SW 1271 (cell line): ENCODE data around the gene ECHDC3.
A peak's percentile ranks its signal among the peaks of the same experiment; 100 is the strongest.

Source experiments
- DNase-seq, 2 experiments: peaks; one replicate each; lab custom pipeline; 2025; lab: John Stamatoyannopoulos, UW

The ECHDC3 gene

DNA sequence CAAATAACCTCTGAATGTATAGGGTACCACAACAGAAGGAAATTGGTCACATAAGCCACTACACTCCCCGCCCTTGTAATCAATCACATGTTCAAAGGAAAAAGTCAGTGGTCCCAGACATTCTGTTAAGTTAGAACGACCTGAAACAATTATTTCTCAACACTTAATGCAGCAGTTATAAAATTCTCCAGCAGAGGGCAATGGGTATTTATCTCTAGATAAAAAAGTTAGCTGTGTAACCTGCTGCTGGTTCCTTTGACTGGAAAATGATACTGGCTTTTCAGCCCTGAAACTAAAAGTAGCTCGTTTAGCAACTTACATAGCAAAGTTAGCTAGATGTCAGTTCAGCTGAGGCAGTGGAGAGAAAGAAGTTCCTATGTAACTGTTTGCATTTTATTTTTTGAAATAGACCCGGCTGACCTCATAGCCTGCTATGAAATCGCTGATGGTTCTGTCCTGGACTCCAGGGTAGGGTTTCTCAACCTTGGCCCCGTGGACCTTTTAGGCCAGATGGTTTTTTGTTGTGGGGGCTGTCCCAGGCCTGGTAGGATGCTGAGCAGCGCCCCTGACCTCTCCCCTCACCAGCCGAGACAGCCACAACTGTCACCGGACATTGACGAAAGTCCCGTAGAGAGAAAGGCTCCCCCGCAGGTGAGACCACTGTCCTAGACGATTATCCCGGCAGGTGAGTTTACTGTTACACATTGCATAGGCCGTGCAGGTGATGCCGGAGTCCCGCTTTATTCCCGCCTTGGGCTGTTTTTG is 40.8 kb downstream of the ECHDC3 start:
- DNase-seq = peak in 1 of 2 experiments; percentile 62

DNA sequence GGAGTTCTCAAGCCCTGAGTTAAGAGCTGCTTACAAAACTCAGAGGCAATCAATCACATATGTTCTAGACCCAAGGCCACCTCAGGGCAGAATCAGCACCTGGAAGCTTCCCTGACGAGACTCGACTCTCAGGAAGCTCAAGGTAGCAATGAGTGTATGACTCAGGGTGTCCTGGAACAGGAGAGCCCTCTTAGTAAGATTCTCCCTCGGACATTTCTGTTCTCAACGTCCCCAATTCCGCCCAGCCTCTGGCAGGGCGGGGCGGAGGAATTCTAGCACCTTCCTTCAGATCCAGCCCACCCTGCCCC is 41.3 kb downstream of the ECHDC3 start:
- no peak for DNase-seq

DNA sequence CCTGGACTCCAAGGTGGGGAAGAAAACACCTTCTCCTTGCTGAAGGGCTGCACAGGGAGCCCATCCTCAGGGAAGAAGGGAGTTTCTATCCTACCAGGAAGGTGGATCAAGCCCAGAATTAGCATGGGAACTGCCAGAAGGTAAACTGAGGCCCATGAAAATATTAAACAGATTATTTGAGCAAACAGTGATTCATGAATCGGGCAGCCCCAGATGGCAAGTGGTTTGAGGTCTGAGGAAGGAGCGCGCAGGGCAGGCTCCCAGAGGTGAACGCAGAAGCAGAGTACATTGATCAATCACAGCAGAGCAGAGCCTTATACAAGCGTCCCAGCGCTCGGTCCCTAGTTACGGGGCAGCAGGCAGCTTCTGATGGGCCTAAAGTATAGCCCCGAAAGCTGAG is 45.2 kb downstream of the ECHDC3 start:
- no peak for DNase-seq

DNA sequence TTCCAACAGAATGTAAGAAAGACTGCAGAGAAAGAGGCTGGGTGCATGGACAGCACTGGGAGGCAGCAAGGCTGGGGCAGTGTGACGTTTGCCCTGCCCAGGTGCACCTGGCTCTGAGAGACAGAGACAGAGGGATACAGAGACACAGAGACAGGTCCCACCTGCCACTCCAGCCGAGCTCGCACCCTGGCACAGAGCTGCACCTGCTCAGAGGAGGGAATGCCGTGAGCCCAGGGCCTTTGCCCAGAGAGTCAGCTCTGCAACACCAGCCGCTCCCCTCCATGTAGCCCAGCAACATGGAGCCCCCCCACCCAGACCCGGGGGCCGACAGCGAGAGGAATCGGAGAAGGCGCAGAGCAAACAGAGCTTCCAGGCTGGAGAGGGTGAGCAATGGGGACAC is 45.7 kb downstream of the ECHDC3 start:
- no peak for DNase-seq

DNA sequence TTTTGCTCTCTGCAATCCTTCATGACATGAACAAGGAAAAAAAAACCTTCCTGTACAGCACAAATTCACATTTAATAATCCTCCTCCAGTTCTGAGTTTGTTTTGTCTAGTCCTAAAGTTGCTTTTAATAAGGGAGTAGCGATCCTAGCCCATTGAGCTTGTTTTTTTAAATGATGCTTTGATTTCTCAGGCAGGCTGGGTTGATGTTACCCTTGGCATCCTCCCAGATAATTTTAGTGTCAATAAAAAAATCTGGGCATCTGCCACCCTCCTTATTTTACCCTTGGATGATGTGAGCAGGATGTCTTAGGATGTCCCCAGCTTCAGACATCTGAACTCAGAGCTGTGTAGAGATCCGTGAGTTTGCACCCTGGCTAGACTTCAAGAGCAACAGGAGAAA is 47.1 kb downstream of the ECHDC3 start:
- DNase-seq = no peak

DNA sequence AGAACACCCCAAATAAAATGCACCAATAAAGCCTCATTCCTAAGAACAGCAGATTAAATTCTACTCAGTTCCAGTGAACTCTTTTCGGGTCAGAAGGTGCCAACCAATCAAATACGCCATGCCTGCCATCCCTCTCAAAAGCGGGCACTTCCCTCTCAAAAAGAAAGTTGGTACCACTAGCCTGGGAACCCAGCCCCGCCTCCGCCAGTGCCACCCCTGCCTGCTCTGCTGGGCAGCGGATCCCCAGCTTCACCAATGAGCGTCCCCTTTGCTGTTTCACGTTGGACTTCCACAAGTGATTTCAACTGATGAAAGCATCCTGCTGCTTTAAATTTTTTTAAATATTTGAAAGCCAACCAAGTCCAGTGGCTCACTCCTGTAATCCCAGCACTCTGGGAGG is 47.8 kb downstream of the ECHDC3 start:
- DNase-seq = no peak

DNA sequence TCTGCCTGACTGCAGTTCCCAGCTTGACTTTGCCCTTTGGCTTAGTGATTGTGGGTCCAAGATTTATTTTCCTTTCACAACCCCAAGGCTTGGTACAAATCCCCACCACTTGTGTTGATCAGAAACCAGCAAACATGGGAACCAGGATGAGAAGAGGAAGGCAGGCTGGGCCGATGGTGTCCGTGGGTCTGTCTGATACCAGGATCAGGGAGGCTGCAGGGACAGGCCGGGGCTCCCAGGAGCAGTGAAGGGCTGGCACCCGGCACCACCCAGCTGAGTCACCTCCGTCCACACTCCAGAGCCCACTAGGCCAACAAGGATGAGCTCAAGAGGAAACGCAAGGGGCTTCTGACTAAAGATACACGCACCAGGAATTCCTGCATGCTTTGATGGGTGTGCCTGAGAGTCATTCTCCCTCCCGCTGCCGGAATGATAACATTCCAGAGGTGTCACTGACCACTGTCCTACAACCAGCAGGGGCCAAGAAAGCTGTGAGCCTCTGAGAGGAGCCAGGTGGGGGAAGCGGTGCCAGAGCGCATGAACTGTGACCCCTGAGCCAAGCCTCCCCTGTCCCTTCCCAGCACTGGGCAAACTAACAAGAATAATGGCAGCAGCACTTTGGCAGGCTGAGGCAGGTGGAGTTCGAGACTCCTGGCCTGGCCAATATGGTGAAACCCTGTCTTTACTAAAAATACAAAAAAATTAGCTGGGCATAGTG is 51.7 kb downstream of the ECHDC3 start:
- DNase-seq = peak; percentile 57 to 72

- no peak for DNase-seq
Observed at GRCh38 chr10:11794566-11794965, 52.4 kb downstream of the ECHDC3 start.

DNA sequence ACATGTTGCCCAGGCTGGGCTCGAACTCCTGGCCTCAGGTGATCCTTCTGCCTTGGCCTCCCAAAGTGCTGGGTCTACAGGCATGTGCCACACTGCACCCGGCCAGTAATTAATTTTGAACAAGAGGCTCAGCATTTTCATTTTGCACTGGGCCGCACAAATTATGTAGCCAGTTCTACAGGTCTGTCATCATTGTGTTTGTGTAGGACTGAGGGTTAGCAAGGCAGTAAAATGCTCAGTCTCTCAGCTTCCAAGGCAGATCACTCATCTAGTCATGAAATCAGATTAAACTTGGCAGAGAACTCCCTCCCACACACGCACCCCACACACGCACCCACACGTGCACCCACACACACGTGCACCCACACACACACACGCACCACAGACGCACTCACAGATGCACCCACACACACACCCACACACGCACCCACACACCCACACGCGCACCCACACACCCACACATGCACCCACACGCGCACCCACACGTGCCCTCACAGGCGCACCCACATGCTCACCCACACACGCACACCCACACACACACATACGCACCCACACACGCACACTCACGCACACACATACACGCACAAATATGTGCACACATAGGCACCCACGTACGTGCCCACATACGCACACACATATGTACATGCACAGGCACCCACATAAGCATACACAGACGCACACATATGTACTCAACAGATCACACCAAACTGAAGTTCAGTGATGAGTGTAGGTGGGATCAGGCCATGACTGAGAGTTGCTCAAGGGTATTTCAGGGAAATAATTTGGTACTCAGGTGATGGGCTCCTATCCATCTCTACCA is 53.1 kb downstream of the ECHDC3 start:
- no peak for DNase-seq

- no peak for DNase-seq
Observed at GRCh38 chr10:11796474-11796873, 54.3 kb downstream of the ECHDC3 start.

DNA sequence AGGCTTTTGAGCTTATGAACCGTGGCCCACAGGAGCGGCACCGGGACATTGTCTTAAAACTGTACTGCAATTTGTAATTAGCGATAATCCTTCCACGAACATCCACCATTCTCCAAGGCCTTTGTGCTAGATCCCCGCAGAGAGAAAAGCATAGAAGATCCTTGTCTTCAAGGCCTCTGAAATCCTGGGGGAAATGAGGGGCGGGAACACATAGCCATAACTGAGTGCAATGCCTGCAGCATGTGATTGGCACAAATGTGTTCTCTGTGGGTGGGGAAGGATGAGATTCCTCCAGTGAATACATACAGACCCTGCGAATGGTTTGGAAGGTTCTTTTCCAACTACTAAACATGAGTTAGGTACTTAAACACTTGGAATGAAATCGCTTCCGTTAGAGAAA is 55.1 kb downstream of the ECHDC3 start:
- DNase-seq = no peak

DNA sequence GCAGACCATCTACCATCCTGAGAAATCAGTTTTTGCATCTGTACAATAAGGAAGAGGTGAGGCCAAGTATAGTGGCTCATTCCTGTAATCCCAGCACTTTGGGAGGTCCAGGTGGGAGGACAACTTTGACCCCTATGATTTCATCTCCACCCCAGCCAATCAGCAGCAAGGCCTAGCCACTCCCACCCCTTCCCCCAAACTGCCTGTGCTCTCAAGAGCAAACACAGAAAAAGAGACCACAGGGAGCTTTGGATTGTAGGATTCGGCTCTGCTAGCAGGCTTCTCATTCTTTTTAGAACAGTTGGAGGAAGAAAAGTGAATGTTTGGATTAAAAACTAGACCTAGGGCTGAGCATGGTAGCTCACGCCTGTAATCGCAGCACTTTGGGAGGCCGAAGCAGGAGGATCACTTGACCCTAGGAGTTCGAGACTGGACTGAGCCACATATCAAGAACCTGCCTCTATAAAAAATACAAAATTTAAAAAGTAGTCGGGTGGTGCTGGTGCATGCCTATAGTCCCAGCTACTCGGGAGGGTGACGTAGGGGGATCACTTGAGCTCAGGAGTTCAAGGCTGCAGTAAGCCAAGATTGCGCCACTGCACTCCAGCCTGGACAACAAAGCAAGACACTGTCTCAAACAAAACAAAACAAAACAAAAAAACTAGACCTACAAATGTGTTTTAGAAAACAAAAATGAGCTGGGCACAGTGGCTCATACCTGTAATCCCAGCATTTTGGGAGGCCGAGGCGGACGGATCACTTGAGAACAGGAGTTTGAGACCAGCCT is 55.9 kb downstream of the ECHDC3 start:
- no peak for DNase-seq

GRCh38 chr10:11798845-11799735 is 56.9 kb downstream of the ECHDC3 start:
- peak in 1 of 2 experiments; percentile 8 for DNase-seq

DNA sequence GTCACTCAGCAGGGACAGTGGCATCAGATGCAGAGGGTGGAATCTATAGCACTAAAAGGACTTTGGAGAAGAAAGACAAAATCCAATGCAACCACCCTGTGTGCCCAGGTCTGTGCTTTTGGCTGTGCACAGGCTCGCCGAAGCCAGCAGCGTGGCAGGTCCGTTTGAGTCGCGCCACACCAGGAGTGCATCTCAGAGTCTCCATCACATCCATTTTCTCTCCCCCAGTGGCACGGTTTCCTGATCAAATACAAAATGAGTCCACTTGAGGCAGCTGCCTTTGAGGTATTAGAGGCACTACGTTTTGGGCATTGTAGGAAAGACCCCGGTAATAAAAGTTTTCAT is 57.5 kb downstream of the ECHDC3 start:
- DNase-seq = no peak

- no peak for DNase-seq
Observed at GRCh38 chr10:11804336-11804735, 62.2 kb downstream of the ECHDC3 start.

- no peak for DNase-seq
Observed at GRCh38 chr10:11805792-11806191, 63.6 kb downstream of the ECHDC3 start.

- DNase-seq = no peak
Observed at GRCh38 chr10:11806706-11807105, 64.5 kb downstream of the ECHDC3 start.

GRCh38 chr10:11808808-11809207 is 66.6 kb downstream of the ECHDC3 start:
- no peak for DNase-seq

GRCh38 chr10:11810313-11810766 is 68.2 kb downstream of the ECHDC3 start:
- DNase-seq = no peak

DNA sequence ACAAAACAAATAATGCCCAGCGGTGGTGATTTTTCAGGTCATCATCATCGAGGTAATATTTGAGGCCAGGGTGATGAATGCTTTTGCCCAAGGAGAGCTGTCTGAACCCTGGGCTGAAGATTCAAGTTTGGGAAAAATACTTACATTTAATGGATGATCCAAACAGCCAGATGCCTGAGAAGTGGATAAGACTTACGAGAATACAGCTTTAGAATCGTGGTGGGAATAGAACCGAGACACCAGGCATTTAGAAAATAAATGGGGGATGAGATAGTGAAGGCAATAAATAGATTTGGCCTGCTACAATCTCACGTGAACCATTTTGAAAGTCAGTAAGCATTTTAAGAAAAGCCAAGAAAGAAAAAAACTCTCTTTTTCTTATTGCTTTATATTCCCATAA is 68.8 kb downstream of the ECHDC3 start:
- DNase-seq = no peak

- no peak for DNase-seq
Observed at GRCh38 chr10:11813177-11813576, 71.0 kb downstream of the ECHDC3 start.
